Endometrial microvascular endothelial cells (primary cell): ENCODE results near the gene COL6A3. TPM values are rescaled to one million over a fixed set of nuclear protein-coding genes. Genes with fewer than 3 reads are reported as not detected.
"Not testable (repeated sequence)": the region's sequence is repeated elsewhere in the genome, so short reads cannot be mapped to it uniquely, and the experiment has no call there.

Experiments
- in situ Hi-C: cut with HindIII; loops from 2 replicates; pipeline ENCODE4 v1.10.0; 2017; ENCODE audit warnings: low sequenced_read_pairs, low pct_unique_long_range_greater_than_20kb; ENCODE audit errors: inconsistent ontology term
- total RNA-seq: library from RNA; depleted of rRNA; stranded (reverse); fragments of >200 nt; gene quantifications from one replicate; pipeline ENCODE4 v1.2.3, GENCODE V29; 2015; ENCODE audit errors: inconsistent ontology term

The COL6A3 gene
- total RNA-seq, 1 donor from 2014 or later = 36.1 TPM

DNA sequence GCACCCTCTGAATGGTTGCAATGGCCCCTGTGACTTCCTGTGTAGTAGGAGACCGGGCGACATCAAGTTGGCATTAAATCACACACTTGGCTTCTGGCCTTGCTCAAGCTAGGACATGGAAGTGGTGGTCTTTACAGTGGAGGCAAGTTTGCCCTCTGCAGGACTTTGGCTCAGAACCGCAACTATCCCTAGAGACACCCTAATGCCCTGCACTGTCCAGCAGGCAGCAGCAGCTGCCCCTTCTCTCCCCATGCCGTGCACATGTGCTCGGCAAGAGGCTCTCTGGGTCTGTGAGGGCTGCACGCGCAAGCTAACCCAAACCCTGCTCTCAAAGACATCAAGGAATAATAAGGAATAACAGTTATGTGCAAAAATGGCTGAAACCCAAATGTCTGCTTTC is 106.5 kb downstream of the COL6A3 start:
- in situ Hi-C loops = no loop called here

DNA sequence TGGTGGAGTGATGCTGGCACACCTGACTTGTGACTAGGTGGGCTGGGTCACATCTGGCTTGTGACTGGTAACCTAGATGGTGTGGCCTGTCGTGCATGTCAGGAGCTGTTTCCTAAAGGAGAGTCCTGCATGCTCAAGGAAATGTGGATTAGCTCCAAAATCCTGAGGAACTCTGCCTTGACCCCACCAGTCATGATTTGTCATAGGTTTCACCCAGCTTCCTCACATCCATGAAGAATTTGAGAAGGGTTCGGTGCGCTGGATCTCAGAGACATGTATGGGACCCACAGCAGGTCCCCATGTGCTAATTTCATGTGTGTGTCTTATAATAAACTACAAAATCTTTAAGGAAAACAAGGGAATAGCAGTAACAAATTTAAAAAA is 107.2 kb downstream of the COL6A3 start:
- in situ Hi-C loops = no loop called here

DNA sequence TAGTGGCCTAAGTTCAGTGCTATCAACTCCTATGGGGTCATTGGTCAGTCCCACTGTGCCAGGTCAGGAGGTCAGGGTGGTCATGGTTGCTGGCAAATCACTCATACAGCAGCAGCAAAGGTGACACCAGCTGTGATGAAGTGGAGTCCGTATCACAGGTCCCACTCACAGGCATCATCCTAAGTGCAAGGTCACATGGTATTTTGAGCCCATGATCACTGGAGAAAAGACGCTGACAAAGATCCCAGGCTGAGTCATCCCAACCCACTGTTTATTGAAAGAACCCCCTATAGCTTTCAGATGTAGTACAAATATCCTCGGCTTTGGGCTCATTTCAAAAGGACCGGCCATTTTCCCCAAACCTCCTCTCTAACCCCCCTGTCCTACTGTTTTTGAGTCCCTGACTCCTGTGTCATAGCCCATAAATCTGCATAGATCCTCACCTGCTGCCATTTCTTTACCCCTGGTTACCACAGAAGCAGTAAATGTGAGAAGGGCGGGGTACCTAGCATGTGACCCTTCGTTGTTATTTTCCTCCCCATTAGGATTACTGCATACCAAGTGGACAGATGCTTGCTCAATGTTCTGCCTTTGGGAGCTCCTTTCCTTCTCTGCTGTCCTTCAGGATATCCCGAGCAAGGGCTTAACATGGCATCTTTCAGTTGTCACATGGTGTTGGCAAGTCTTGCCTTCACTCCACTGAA is 107.7 kb downstream of the COL6A3 start:
- in situ Hi-C loops = no loop called here

DNA sequence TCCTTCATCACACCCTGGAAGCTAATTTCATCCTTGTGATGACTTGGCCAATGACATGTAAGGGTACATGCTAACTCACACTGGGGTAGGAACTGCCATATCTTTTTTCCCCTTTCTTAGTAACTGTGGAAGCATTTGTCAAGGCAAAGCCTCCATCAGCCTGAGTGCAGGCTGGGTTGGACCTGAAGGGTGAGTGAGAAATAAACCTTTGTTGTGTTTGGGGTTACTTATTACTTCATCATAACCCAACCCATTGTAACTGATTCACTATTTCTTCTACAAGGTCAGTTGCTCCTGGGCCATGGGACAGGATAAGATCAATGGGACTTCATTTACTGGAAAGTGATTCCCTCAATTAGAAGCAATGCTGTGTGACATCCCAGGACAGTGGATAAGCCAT is 108.4 kb downstream of the COL6A3 start:
- in situ Hi-C loops = no loop called here

DNA sequence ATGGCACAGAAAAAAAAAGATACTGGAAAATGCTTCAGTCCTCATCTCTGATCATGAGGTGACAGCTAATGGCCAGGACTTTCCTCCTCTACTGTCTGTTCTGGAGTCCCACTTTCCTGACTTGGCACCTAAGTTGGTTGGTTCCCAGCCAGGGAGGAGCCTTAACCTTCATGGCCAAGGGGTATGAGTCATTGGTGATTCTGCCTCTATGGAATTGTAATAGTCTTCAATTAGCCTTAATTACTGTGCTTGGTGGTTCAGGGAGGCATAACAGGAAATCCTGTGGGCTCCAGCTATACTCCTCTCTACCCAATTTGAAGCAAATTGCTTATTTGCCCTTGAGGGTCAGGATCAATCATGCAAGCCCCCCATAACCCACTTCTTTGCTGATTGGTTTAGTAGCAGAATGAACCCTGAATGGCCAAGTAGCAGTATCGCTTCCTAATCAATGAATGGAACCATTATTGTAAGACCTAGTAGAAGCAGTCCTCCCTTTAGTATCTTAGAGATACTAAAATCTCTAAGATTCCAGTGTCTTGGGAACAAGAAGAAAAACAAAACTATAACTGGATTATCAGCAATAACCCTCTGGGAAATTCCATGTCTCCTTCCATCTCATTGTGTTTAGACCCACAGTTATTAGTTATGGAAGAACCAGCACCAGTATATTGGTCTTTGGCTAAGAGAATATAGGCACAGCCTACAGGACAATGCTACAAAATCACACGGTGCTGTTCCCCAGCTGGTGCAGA is 109.0 kb downstream of the COL6A3 start:
- in situ Hi-C loops = no loop called here

DNA sequence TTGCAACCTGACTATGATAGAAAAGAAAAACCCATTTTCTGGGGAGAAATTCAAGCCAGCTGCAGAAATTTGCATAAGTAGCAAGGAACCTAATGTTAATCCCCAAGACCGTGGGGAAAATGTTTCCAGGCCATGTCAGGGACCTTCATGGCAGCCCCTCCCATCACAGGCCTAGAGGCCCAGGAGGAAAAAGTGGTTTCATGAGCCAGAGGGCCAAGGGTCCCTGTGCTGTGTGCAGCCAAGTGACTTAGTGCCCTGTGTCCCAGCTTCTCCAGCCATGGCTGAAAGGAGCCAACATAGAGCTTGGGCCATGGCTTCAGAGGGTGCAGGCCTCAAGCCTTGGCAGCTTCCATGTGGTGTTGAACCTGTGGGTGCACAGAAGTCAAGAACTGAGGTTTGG is 110.7 kb downstream of the COL6A3 start:
- in situ Hi-C loops = not testable (repeated sequence)

DNA sequence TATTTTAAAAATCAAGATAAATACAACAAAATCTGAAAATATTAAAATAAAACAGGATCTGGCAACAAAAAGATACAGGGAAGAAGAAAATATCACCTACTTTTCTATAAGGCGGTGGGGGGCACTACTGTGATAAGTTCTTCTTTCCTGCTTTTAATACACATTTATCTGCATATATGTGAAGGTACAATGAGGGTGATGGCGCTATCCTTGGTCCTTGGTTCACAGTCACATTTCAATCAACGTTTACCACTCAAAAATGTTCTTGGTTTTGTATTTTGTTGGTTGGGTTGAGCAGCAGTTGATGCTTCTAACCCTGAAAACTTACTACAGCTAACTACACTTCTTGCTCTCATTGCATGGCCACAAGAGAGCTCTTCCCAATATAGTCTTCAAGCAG is 112.4 kb downstream of the COL6A3 start:
- in situ Hi-C loops = no loop called here

DNA sequence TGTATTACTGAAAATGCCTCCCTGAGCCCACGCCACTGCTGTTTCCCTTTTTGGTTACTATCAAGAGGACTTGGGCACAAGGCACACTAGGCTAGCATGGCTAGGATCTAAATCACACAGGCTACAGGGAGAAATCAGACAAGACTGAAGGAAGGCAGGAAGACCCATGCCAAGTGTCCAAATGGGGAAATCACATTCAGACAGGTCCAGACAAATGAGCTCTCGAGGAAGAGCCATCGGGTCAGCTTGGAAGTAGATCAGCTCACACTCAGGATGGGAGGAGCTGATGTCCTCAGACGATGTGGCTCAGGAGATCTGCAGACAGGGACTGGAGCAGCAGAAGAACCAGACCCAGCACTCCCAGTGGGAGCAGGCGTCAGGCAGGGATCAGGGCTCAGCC is 113.2 kb downstream of the COL6A3 start:
- in situ Hi-C loops = no loop called here

DNA sequence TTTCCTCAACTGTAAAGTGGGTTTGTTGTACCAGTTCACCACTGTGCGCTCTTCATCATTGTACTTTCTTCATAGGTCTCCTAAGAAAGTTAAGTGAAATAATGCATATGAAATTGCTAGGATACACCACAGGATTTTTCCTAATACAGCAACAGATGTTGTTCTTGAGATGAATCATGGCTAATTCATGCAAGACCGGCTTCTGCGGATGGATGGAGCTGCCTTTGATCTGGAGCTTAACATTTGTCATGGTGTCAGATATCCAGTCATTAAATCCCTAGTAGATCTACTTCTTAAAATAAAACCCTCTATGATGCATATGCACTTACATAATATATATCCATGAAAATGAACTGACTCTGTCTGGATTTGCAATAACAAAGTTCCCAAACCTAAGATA is 114.1 kb downstream of the COL6A3 start:
- in situ Hi-C loops = no loop called here

DNA sequence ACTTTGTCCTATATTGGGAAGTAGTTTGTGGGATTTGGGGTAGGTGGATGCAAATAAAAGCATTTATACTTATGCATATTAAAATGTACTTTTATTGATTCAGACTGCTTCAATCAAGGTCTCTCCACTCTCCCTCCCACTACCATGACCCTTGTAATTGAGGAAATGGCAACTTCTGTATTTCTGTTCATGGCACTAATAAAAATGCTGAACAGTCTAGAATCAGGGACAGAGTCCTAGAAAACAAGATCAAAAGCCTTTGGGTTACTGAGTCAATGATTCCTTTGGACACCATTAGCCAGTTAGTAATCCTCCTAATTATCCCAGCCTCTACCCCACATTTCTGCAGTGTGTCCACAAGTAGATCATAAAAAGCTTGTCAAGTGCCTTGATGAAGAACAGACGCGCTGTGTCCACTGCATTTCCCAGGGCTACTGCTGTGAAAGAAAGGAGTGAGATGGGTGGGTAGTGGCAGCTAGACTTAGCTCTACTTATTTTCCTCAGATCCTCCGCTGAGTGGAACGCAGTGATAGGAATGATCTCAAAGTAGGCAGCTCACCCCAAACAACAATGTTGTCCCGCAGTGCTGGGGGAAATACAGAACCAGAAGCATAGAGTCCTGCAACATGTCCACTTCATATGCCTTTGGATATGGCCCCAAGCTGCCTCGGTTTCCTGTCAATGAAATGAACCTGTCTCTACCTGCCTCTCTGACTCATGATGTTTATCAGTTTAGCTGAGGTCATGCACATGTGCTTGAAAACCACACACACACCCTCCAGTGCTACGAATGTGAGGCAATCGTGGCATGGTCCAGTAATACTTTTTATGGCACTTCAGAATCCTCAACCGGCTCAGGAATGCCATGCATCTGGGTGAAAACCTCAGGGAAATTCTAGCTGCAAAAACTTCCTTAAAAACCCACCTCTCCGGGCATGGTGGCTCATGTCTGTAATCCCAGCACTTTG is 115.5 kb downstream of the COL6A3 start:
- in situ Hi-C loops = no loop called here

DNA sequence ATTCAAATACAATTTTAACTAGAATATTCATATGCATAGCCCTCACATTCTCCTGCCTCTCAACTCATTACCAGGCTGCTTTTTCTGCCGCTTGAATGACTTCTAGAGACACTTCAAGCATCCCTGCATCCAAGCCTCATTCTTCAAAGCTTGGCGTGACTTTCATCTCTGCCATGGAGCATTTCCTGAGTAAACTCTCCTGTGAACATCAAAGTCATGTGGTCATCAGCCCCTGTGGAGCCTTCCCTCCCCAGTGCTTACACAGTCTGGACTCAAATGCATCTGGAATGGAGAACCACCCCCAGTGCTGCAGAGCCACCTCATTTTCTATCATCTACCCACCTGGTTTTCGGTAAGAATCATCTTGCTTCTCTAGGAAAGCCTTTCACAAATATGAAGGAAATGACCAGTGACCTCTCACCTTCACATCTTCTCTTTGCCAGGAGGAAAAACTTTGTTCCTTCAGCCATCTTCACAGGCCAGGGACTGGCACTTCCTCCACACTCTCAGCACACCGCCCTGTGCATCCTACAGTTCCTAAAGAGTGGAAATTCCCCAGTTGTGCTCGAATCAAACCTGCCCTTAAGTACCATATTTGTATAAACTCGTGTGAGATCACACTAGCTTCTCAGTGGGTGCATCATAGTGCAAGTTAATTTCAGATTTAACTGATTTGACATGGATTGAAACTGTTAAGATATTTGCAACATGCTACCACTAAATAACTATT is 116.4 kb downstream of the COL6A3 start:
- in situ Hi-C loops = no loop called here

DNA sequence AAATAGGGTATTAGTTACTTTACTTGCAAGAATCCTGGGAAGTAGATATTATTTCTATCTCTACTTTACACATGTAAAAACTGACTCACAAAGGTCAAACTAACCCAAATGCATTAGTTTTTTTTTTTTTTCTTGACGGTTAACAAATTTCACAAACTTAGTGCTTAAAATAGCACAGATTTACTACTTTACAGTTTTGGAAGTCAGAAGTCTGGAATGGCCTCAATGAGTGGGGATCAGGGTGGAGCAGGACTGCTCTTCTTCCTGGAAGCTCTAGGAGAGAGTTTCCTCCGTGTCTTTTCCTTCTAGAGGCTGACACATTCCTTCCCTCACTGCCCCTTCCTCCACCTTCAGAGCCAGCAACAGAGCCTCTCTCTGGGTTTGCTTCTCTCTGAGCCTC is 117.2 kb downstream of the COL6A3 start:
- in situ Hi-C loops = no loop called here

DNA sequence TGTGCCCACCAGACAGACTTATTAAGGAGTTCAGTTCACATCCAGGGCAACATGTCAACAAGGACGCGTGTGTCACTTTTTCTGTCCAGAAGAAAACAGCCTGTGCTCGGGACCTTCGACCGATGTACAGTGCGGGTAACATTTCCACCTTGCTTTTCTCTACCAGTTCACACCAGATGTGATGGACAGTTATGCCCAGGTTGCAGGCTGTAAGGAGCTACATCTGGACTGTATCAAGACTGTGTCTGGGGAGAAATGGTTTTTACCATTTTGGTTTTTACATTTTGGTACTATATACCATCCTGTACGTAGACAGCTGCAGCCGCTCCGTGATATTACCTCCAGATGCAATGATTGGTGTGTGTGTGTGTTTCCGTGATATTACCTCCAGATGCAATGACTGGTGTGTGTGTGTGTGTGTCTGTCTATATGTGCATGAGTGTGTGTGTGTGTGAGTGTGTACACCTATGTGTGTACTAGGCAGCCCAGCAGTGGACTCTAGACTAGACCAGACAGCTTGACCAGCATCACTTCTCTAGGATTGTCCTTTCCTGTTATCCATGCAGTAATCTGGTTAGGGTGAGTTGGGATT is 118.0 kb downstream of the COL6A3 start:
- in situ Hi-C loops = no loop called here

DNA sequence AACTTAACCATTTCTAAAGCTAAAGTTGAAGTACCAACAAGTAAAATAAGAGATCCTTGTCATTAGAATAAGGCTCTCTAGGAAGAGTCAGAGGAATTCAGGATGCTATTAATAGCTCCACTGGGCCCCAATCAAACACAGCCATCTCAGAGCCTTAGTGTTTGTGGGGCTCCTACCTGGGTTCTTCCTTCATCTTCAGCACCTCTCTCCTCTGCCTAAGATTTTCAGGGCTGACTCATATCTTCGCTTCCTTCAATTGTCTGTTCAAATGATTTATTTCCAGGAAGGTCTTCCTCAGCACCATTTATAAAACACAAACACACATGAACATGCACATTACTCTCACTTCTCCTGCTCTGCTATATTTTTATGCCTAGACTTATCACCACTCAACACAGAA is 119.5 kb downstream of the COL6A3 start:
- in situ Hi-C loops = no loop called here

DNA sequence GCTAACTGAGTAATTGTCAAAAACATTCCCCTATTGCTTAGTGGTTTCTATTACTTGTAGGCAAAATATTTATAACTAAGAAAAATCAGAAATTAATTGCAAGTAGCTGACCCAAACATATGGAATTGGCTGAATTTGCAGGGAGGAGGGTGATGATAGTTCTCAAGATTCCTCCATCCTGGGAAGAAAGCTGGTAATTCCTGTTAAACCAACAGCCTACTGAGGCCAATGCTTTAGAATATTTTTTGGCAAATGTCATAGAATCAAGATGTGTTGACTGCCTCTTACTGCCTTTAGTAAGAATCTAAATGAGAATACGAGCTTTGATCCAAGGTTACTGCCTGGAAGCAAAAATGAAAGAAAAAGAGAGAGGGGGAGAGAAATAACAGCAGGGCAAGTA is 120.0 kb downstream of the COL6A3 start:
- in situ Hi-C loops = no loop called here

DNA sequence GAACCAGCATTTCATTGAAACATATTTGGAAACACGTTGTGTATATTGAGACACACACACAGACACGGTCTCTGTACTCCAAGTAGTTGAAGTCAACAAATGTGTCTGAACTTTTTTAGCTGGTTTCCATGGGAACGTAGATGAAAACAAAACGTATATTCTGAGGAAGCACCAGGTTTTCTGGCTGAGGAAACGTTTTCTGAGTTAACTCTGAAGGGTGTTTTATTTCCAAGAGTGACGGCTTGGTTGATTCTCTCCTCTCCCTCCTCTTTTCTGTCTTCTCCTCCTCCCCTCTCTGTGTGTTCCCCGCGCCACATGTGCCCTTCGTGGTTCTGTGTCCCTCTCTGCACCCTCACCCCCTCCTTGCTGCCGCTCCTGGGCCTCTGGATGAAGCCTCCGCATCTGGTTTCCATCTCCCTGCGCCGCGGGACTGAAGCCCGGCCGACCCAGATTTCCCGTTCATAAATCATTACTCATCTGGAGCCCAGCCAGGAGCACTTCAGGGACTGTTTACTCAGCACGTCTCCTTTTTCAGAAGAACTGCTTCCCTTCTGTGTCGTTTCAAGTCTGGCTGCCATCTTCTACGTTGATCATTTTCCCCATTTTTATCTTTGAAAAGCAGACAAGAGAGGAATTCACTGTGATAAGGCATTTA is 122.7 kb downstream of the COL6A3 start:
- in situ Hi-C loops = no loop called here

DNA sequence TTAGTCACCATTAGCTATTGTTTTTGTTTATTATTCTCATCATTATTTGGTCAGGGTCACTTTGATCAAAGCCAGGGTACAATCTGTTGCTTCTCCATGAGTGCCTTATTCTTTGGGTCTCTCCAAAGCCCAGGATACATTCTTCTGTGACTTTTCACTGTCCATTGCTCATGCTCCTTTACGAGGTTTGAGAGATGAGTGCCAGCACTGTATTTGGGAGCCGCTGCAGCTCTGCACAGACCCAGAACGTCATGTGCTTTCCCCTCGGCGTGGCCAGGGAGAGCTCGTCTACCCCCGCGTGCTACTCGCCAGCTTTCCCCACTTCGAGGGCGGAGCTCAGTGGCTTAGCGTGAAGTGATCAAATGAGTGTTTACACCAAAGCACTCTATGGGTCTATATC is 123.7 kb downstream of the COL6A3 start:
- in situ Hi-C loops = no loop called here

DNA sequence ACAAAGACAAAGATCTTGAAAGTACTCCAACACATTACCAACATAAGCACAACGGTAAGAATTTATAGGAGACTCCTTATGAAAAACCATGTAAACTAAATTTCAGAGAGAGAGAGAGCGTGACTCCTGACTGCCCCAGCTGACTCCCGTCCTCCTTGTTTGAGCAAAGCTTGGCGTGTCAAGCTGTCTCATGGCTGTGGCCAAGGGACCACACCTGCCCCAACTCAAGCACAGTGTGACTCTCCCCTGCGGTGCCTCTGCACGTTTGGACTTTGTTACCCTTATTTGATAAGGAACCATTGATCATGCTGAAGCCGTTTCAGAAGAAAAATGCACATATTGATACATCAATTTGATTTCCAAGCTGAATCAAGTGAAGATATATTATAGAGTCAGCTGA is 124.8 kb downstream of the COL6A3 start:
- in situ Hi-C loops = no loop called here
